Measurements from ENCODE around the gene TPCN2. TPM values are rescaled to one million over a fixed set of nuclear protein-coding genes. Genes with fewer than 3 reads are reported as not detected.

TPCN2 gene
- total RNA-seq, 3 donors from 2014 or later (not counting 1 experiment from before 2014, with no cell fraction given) = 14.9 to 18.3 (median 18.2) TPM

DNA sequence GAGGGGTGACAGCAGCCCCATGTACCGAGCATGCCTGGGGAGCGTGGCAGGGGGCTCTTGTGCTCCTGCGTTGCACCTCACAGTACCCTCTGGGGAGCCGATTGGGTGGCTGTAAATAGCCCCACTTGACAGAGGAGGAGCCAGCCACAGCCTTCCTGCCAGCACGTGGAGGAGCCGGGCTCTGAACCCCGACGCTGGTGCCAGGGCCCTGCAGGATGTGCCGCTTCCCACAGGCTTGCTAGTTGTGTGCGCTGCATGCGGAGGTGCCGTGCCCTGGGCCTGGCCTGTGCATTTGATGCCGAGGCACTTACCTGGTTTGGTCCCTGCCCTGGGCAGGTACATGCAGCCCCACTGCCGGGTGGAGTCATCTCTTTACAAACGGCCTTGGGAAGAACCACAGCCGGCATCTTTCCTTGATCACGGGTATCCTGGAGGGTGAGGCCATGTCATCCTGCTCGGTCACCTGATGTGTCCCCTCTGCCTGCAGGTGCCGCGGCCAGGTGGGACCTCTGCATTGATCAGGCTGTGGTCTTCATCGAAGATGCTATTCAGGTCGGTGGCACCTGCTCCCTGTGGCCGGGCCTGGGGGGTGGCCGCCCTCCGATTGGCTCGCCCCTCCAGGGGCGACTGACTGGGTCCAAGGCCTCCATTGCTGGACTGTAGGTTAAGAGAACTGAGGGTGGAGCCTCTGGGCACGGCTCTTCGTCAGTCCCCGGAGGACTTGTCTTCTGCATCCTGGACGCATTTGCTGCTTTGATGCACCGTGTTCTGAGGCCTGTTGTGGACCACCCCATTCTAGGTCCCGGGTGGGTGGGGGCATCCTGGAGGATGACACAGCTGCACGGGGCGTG lies 5.0 kb downstream of the TPCN2 start:
- peak overlapping the region in 1 of 2 donors; percentile 38 for H3K27ac Mint-ChIP-seq
- H3K9me3 Mint-ChIP-seq = no peaks in the 10 kb centered on the region
- H3K4me3 Mint-ChIP-seq = no peak overlapping the region
- no peak for ATAC-seq
- no peak for DNase-seq
- TF ChIP-seq, protein P1, sequence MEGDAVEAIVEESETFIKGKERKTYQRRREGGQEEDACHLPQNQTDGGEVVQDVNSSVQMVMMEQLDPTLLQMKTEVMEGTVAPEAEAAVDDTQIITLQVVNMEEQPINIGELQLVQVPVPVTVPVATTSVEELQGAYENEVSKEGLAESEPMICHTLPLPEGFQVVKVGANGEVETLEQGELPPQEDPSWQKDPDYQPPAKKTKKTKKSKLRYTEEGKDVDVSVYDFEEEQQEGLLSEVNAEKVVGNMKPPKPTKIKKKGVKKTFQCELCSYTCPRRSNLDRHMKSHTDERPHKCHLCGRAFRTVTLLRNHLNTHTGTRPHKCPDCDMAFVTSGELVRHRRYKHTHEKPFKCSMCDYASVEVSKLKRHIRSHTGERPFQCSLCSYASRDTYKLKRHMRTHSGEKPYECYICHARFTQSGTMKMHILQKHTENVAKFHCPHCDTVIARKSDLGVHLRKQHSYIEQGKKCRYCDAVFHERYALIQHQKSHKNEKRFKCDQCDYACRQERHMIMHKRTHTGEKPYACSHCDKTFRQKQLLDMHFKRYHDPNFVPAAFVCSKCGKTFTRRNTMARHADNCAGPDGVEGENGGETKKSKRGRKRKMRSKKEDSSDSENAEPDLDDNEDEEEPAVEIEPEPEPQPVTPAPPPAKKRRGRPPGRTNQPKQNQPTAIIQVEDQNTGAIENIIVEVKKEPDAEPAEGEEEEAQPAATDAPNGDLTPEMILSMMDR (IDR thresholded peaks at IDR 0.05) = no peak
- H3K4me1 Mint-ChIP-seq = peaks cover 19 to 35% of the 10 kb centered on the region in 2 donors
- H3K4me3 ChIP-seq (ENCODE audit: low read length) = no peak overlapping the region
- WGBS (ENCODE audit: insufficient coverage) = 85% methylated on average over 35 of the region's 35 CpGs
- intact Hi-C loops (cut with micrococcal nuclease) = no loop called here
- no peak overlapping the region for H3K27ac ChIP-seq (ENCODE audit: low read length)
- peaks cover 6% of the 10 kb centered on the region for H3K36me3 ChIP-seq (ENCODE audit: control insufficient read depth, insufficient read depth, low read length)
- H3K4me1 ChIP-seq (ENCODE audit: control insufficient read depth, insufficient read depth, low read length) = peaks cover 93% of the 10 kb centered on the region
- H3K36me3 Mint-ChIP-seq = no peaks in the 10 kb centered on the region
- no peaks in the 10 kb centered on the region for H3K27me3 ChIP-seq (ENCODE audit: control insufficient read depth, insufficient read depth, low read length)
- H3K27me3 Mint-ChIP-seq (ENCODE audit: low read depth in 2 of 2) = no peaks in the 10 kb centered on the region
- no peaks in the 10 kb centered on the region for H3K9me3 ChIP-seq (ENCODE audit: control insufficient read depth, insufficient read depth, low read length)

DNA sequence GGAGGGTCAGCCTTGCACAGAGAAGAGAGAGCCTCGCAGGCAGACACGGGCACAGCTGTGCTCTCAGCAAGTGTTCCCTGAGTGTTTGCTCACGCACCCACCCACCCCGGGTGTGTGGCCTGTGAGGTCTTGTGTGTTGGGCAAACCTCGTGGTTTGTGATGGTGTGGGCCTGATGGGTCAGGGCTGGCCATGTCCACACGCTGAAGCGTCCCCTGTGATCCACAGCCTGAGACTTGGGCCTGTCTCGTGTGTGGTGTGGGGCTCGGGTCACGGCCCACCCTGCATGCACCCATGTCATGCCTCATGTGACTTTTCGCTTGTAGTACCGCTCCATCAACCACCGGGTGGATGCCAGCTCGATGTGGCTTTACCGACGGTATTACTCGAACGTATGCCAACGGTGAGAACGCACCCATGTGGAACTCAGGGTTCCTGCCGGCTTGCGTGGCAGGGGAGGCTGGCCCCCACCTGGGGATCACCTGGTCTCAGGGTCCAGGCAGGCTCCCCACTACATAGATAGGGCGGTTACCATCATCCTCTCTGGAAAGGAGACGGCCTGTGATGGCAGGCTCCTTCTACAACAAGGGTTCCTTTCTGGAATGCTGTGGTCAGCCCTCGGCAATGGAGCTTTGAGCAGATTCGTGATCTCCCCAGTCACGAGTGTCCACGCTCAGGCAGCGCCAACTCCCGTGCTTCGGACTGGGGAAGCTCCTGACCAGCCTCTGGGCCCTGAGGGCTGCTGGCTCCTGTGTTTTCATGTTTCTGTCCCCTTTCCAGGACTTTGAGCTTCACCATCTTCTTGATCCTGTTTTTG lies 5.9 kb downstream of the TPCN2 start:
- peaks cover 88% of the 10 kb centered on the region for H3K4me1 ChIP-seq (ENCODE audit: control insufficient read depth, insufficient read depth, low read length)
- Mint-ChIP-seq H3K27me3 (ENCODE audit: low read depth in 2 of 2) (no peaks in the 10 kb centered on the region), H3K27ac (peak overlapping the region in 1 of 2 donors; percentile 85), H3K4me3 (no peak overlapping the region), H3K4me1 (peaks cover 19 to 35% of the 10 kb centered on the region in 2 donors), H3K9me3 (no peaks in the 10 kb centered on the region), H3K36me3 (no peaks in the 10 kb centered on the region)
- H3K27me3 ChIP-seq (ENCODE audit: control insufficient read depth, insufficient read depth, low read length) = no peaks in the 10 kb centered on the region
- TF ChIP-seq, protein P1 (IDR thresholded peaks at IDR 0.05) = no peak
- H3K27ac ChIP-seq (ENCODE audit: low read length) = peak overlapping the region; percentile 90
- intact Hi-C loops (cut with micrococcal nuclease) = loop anchor here (1.0 kb wide), 1 partner anchor 55 kb away; no protein-coding TSS in a partner anchor
- peaks cover 6% of the 10 kb centered on the region for H3K36me3 ChIP-seq (ENCODE audit: control insufficient read depth, insufficient read depth, low read length)
- DNase-seq = no peak
- 93% methylated on average over 31 of the region's 31 CpGs for WGBS (ENCODE audit: insufficient coverage)
- no peaks in the 10 kb centered on the region for H3K9me3 ChIP-seq (ENCODE audit: control insufficient read depth, insufficient read depth, low read length)
- H3K4me3 ChIP-seq (ENCODE audit: low read length) = no peak overlapping the region
- ATAC-seq = no peak

DNA sequence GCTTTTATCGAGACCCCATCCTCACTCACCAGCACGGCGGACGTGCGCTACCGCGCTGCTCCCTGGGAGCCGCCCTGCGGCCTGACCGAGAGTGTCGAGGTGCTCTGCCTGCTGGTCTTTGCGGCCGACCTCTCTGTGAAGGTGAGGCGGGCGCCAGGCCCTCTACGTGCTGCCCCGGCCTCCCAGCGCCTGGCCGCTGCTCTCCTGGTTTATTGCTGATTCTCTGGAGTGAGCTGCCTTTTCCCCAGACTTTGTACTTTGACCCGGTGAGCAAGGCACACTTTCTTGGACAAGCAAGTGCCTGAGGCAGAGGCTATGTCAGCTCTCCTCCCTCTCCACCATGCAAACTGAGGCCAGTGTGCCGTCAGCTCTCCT lies 6.5 kb downstream of the TPCN2 start:
- no peak overlapping the region for H3K4me3 Mint-ChIP-seq
- H3K4me3 ChIP-seq (ENCODE audit: low read length) = no peak overlapping the region
- H3K36me3 Mint-ChIP-seq = no peaks in the 10 kb centered on the region
- ATAC-seq (no peak), DNase-seq (no peak)
- H3K27ac Mint-ChIP-seq = peak overlapping the region; percentile 78 to 85
- H3K9me3 Mint-ChIP-seq = no peaks in the 10 kb centered on the region
- peaks cover 82% of the 10 kb centered on the region for H3K4me1 ChIP-seq (ENCODE audit: control insufficient read depth, insufficient read depth, low read length)
- TF ChIP-seq, protein P1 (IDR thresholded peaks at IDR 0.05) = no peak
- H3K36me3 ChIP-seq (ENCODE audit: control insufficient read depth, insufficient read depth, low read length) = peaks cover 6% of the 10 kb centered on the region
- H3K9me3 ChIP-seq (ENCODE audit: control insufficient read depth, insufficient read depth, low read length) = no peaks in the 10 kb centered on the region
- peaks cover 19 to 35% of the 10 kb centered on the region in 2 donors for H3K4me1 Mint-ChIP-seq
- no peaks in the 10 kb centered on the region for H3K27me3 ChIP-seq (ENCODE audit: control insufficient read depth, insufficient read depth, low read length)
- intact Hi-C loops (cut with micrococcal nuclease) = loop anchor here (1.0 kb wide), 1 partner anchor 56 kb away; no protein-coding TSS in a partner anchor
- peak overlapping the region; percentile 90 for H3K27ac ChIP-seq (ENCODE audit: low read length)
- H3K27me3 Mint-ChIP-seq (ENCODE audit: low read depth in 2 of 2) = no peaks in the 10 kb centered on the region
- WGBS (ENCODE audit: insufficient coverage) = 98% methylated on average over 21 of the region's 21 CpGs

Measured in natural killer cell (primary cell).